ENCODE results near the gene PUDP.

PUDP gene

DNA sequence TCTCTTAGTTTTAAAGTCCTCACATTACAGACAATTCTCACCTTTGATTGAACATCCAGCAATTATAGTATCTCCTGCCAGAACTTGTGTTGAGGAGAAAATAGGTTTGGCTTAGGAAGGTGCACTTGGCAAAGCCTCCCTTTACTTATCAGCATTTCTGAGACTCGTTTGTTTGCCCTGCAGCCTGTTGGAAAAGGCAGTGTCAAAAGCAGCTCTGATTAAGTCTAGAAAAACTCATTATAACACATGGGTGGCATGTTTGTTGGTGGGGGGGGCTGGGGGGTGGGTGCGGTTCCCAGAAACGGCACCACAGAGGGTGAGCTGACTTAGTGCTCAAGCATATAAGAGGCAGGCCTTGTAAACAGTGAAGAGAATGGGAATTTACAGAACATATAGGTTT lies 21.7 kb upstream of the PUDP start:
- no peak for ATAC-seq (ENCODE audit: low read depth)
- Histone ChIP-seq H3K4me3 (ENCODE audit: severe bottlenecking) (no peak overlapping the region), H3K27me3 (ENCODE audit: insufficient read depth, poor library complexity, severe bottlenecking) (no peaks in the 10 kb centered on the region), H3K4me1 (ENCODE audit: insufficient read depth, poor library complexity, severe bottlenecking) (no peaks in the 10 kb centered on the region), H3K36me3 (ENCODE audit: low read depth) (no peaks in the 10 kb centered on the region), H3K9me3 (ENCODE audit: severe bottlenecking) (no peaks in the 10 kb centered on the region), H3K27ac (ENCODE audit: poor library complexity, severe bottlenecking) (no peak overlapping the region)
- TF ChIP-seq CTCF (IDR thresholded peaks at IDR 0.05; ENCODE audit: poor library complexity, severe bottlenecking): no peak
- no peak for DNase-seq (ENCODE audit: low spot score)

- H3K36me3 ChIP-seq (ENCODE audit: low read depth): no peaks in the 10 kb centered on the region
- no peak for DNase-seq (ENCODE audit: low spot score)
- no peak overlapping the region for H3K27ac ChIP-seq (ENCODE audit: poor library complexity, severe bottlenecking)
- no peak overlapping the region for H3K4me3 ChIP-seq (ENCODE audit: severe bottlenecking)
- no peaks in the 10 kb centered on the region for H3K4me1 ChIP-seq (ENCODE audit: insufficient read depth, poor library complexity, severe bottlenecking)
- TF ChIP-seq CTCF (IDR thresholded peaks at IDR 0.05; ENCODE audit: poor library complexity, severe bottlenecking): no peak
- H3K27me3 ChIP-seq (ENCODE audit: insufficient read depth, poor library complexity, severe bottlenecking): no peaks in the 10 kb centered on the region
- ATAC-seq (ENCODE audit: low read depth): no peak
- H3K9me3 ChIP-seq (ENCODE audit: severe bottlenecking): no peaks in the 10 kb centered on the region
These were observed 20.4 kb upstream of the PUDP start for GRCh38 chrX:7168371-7168770.

DNA sequence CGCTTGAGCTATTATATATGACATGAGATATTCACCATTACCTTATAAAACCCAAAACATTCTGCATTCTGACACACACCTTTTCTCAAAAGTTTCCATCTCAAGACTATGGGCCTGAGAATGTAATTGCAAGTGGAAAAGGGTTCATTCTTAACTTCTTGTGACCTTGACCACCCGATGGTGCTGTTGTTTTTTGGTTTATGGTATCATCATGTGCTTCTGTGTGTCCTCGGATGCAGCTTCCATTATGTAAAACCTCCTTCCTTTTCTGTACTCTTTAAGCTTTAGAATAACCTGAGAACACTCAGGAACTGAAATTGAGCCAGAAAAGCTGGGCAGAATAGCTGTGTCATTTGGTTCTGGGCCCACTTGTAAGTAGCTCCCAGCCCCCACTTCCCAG lies 16.2 kb upstream of the PUDP start:
- no peak overlapping the region for H3K27ac ChIP-seq (ENCODE audit: poor library complexity, severe bottlenecking)
- H3K4me3 ChIP-seq (ENCODE audit: severe bottlenecking): no peak overlapping the region
- H3K36me3 ChIP-seq (ENCODE audit: low read depth): no peaks in the 10 kb centered on the region
- ATAC-seq (ENCODE audit: low read depth) (no peak), DNase-seq (ENCODE audit: low spot score) (no peak)
- no peaks in the 10 kb centered on the region for H3K27me3 ChIP-seq (ENCODE audit: insufficient read depth, poor library complexity, severe bottlenecking)
- no peak for TF ChIP-seq CTCF (IDR thresholded peaks at IDR 0.05; ENCODE audit: poor library complexity, severe bottlenecking)
- peaks cover 5% of the 10 kb centered on the region for H3K4me1 ChIP-seq (ENCODE audit: insufficient read depth, poor library complexity, severe bottlenecking)
- no peaks in the 10 kb centered on the region for H3K9me3 ChIP-seq (ENCODE audit: severe bottlenecking)

GRCh38 chrX:7163146-7163677 lies 15.3 kb upstream of the PUDP start:
- no peaks in the 10 kb centered on the region for H3K36me3 ChIP-seq (ENCODE audit: low read depth)
- no peak for TF ChIP-seq CTCF (IDR thresholded peaks at IDR 0.05; ENCODE audit: poor library complexity, severe bottlenecking)

DNA sequence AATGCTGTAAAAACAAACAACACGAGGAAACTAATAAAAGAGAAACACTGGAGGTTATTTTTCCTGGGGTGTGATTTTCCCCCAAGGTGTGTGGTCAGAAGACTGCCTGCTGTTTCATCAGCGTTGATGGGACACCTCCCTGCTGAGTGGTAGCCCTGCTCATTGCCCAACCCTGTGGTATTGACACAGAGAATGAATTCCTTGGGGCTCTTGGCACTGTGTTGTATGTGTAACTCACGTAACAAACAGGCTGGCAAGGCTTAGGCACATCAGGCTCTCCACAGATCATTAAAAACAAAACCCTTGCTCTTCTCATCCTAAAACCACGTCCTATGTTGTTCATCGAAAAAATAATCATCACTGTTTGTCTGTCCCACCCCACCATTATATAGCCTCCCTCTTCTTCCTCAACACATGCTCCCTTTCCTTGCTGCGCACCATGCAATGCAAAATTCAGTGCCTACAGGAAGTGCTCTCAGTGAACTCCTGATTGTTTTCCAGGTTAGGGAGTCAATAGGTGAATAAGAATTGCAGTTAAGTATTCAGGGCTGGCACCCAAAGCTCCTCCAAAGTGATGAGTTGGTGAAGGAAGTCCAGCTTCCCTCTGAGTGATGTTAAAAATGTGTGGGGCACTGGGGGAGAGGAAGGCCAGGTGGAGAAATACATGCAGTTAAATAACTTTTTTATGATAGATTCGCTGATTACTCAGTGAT lies 11.4 kb upstream of the PUDP start:
- Histone ChIP-seq H3K36me3 (ENCODE audit: low read depth) (no peaks in the 10 kb centered on the region), H3K4me1 (ENCODE audit: insufficient read depth, poor library complexity, severe bottlenecking) (peaks cover 10% of the 10 kb centered on the region), H3K9me3 (ENCODE audit: severe bottlenecking) (no peaks in the 10 kb centered on the region), H3K4me3 (ENCODE audit: severe bottlenecking) (no peak overlapping the region), H3K27me3 (ENCODE audit: insufficient read depth, poor library complexity, severe bottlenecking) (no peaks in the 10 kb centered on the region), H3K27ac (ENCODE audit: poor library complexity, severe bottlenecking) (peak overlapping the region; percentile 29)
- ATAC-seq (ENCODE audit: low read depth) (peak; percentile 97), DNase-seq (ENCODE audit: low spot score) (peak; percentile 49)
- no peak for TF ChIP-seq CTCF (IDR thresholded peaks at IDR 0.05; ENCODE audit: poor library complexity, severe bottlenecking)

More at GRCh38 chrX:7163146-7163677, 15.3 kb upstream of the PUDP start:
- DNase-seq (ENCODE audit: low spot score): no peak
- Histone ChIP-seq H3K27me3 (ENCODE audit: insufficient read depth, poor library complexity, severe bottlenecking) (no peaks in the 10 kb centered on the region), H3K9me3 (ENCODE audit: severe bottlenecking) (no peaks in the 10 kb centered on the region), H3K27ac (ENCODE audit: poor library complexity, severe bottlenecking) (no peak overlapping the region), H3K4me3 (ENCODE audit: severe bottlenecking) (no peak overlapping the region), H3K4me1 (ENCODE audit: insufficient read depth, poor library complexity, severe bottlenecking) (peaks cover 10% of the 10 kb centered on the region)
- no peak for ATAC-seq (ENCODE audit: low read depth)
